Adrenal gland (tissue), 12 donors: ENCODE measurements around the gene ZNF256. TPM values are rescaled to one million over a fixed set of nuclear protein-coding genes. Genes with fewer than 3 reads are reported as not detected.

ENCODE experiments used
- DNase-seq, 7 donors: peaks; one replicate each; pipeline ENCODE4 v3.0.0-alpha.2; 2019 to 2020
- H3K27ac ChIP-seq, 5 donors: fragments of 200-600 bp; sonication (generic) in 4 of 5; 1 replicate in 3 of 5; 2 replicates in 2 of 5; pipeline versions ENCODE4 v1.5.1 to v1.8.0; 2016 to 2020; ENCODE audit warnings: mild to moderate bottlenecking in 1 of 5
- H3K27me3 ChIP-seq: fragments of 200-600 bp; 2 replicates; pipeline ENCODE4 v1.8.0; 2021
- H3K36me3 ChIP-seq, 2 donors: fragments of 200-600 bp; replicated peaks in 1 of 2; 1 replicate in 1 of 2; 2 replicates in 1 of 2; pipeline versions ENCODE4 v1.5.1 to v1.8.0; 2018 to 2022
- H3K4me1 ChIP-seq, 2 donors: fragments of 200-600 bp; replicated peaks in 1 of 2; 1 replicate in 1 of 2; 2 replicates in 1 of 2; pipeline versions ENCODE4 v1.5.1 to v1.8.0; 2018 to 2021
- H3K4me3 ChIP-seq, 4 donors: fragments of 200-600 bp; sonication (generic) in 3 of 4; one replicate each; pipeline ENCODE4 v1.5.1; 2016 to 2018
- H3K9me3 ChIP-seq, 3 donors: fragments of 200-600 bp; sonication (generic) in 1 of 3; replicated peaks in 1 of 3; 1 replicate in 2 of 3; 2 replicates in 1 of 3; pipeline versions ENCODE4 v1.5.1 to v1.8.0; 2016 to 2021
- CTCF ChIP-seq, 6 experiments: fragments of 450-650 bp in 4 of 6; fragments of 200-600 bp in 2 of 6; sonication (generic) in 1 of 6; IDR thresholded peaks; 1 replicate in 5 of 6; 2 replicates in 1 of 6; pipeline versions ENCODE4 v1.5.1 to v1.8.0; 2016 to 2021; ENCODE audit warnings: antibody characterized with exemption in 6 of 6, mild to moderate bottlenecking in 2 of 6, moderate library complexity in 1 of 6
- POLR2A ChIP-seq, 2 donors: fragments of 450-650 bp; IDR thresholded peaks; one replicate each; pipeline ENCODE4 v1.6.1; 2017; ENCODE audit warnings: antibody characterized with exemption in 2 of 2, mild to moderate bottlenecking in 2 of 2, moderate library complexity in 1 of 2
- WGBS, 4 donors: extraction: QIAGEN DNeasy Blood & Tissue Kit in 2 of 4; methylation state at CpG; one replicate each; pipeline versions ENCODE4 v1.1.5 to v1.1.7; 2013 to 2017; 5-methylcytosine and 5-hydroxymethylcytosine counted together
- intact Hi-C, 2 donors: fragments of 100-400 bp; cut with DNase I; formaldehyde crosslinking; loops; one replicate each; pipeline versions ENCODE4 v1.14.1 to v1.15.0; 2022 to 2023
- polyA plus RNA-seq, 3 donors: library from polyadenylated mRNA; stranded (reverse); fragments of 200-250 nt in 2 of 3; fragments of 350-450 nt in 1 of 3; fragmentation: Illumina TruSeq in 1 of 3; extraction: RNeasy Lipid Tissue Mini Kit (QIAGEN cat#74804) in 1 of 3; gene quantifications; one replicate each; pipeline ENCODE4 v1.2.3, GENCODE V29; 2013 to 2014
- total RNA-seq, 9 donors: library from RNA; depleted of rRNA in 4 of 9; stranded (reverse); fragments of >200 nt in 4 of 9; fragments of 120-200 nt in 1 of 9; fragmentation: NEBNext Ultra II Directional in 1 of 9; extraction: Animal tissue kit (Norgen Biotek cat#: 25700) in 1 of 9; gene quantifications; one replicate each; pipeline versions ENCODE4 v1.1.0 to v1.2.4, GENCODE V29; 2013 to 2023
- donor health status: healthy with polysubstance abuse.
- donor health status: Bipolar disorder and iron deficiency.
- donor health status: DM: yes; HTN: yes; CAD: no.
- donor health status: DM: no; HTN: no; CAD: no.
- donor health status: DM: no; HTN: no; CAD: no.
- donor health status: DM: yes; HTN: yes; CAD: no.

ZNF256 gene
- total and polyA plus RNA-seq, 12 donors, result 2.4 to 6.6 (median 5.3) TPM

- Histone ChIP-seq H3K9me3 (no peaks in the 10 kb centered on the region), H3K27me3 (no peaks in the 10 kb centered on the region), H3K36me3 (peaks cover 0 to 4% of the 10 kb centered on the region in 2 donors), H3K27ac (no peak overlapping the region), H3K4me3 (no peak overlapping the region), H3K4me1 (no peaks in the 10 kb centered on the region)
- TF ChIP-seq POLR2A (IDR thresholded peaks at IDR 0.05) (no peak), CTCF (IDR thresholded peaks at IDR 0.05) (no peak)
- WGBS, 4 donors, result 64 to 70% (median 65%) methylated on average over 7 of the region's 7 CpGs
- intact Hi-C loops, result no loop called here
- DNase-seq, result no peak
Measured at GRCh38 chr19:57903618-57904184, 43.8 kb downstream of the ZNF256 start.

DNA sequence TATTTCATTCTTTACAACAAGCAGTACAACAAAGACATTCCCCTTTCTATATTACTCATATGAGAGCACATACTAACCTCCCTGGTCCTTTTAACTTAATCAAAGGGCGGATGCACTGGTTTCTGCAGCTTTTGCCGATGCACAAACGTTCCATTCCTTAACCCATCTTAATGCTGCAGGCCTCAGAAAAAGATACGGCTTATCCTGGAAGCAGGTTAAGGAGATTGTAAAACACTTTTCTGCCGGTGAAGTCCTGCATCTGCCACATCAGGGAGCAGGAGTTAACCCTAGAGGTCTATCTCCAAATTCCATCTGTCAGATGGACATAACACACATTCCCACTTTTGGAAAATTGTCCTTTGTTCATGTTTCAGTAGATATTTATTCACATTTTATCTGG, 47.2 kb downstream of the ZNF256 start:
- no peak for TF ChIP-seq CTCF (IDR thresholded peaks at IDR 0.05)
- TF ChIP-seq POLR2A (IDR thresholded peaks at IDR 0.05), result no peak
- no peak overlapping the region for H3K27ac ChIP-seq
- intact Hi-C loops, result no loop called here
- no peaks in the 10 kb centered on the region for H3K4me1 ChIP-seq
- WGBS, 4 donors, result 70 to 86% (median 81%) methylated on average over 5 of the region's 5 CpGs
- no peaks in the 10 kb centered on the region for H3K9me3 ChIP-seq
- H3K4me3 ChIP-seq, result no peak overlapping the region
- no peaks in the 10 kb centered on the region for H3K36me3 ChIP-seq
- H3K27me3 ChIP-seq, result no peaks in the 10 kb centered on the region
- no peak for DNase-seq

Other genes with a start within 250 kb of the ZNF256 start
- 10 to 100 TPM in 2 of 9 donors, 1 to 10 TPM in 7; 2.1 to 13.1 (median 7.2) TPM for gene ZNF154, start 238.5 kb downstream of the ZNF256 start, total RNA-seq
- 10 to 100 TPM in 1 of 3 donors, 1 to 10 TPM in 2; 5.1 to 11.7 (median 5.6) TPM for gene ZNF154, start 238.5 kb downstream of the ZNF256 start, polyA plus RNA-seq
- 10 to 100 TPM in 5 of 9 donors, 1 to 10 TPM in 4; 8.8 to 22.6 (median 11.0) TPM for gene ZNF671, start 220.1 kb downstream of the ZNF256 start, total RNA-seq
- gene ZNF671, start 220.1 kb downstream of the ZNF256 start, polyA plus RNA-seq, result 10 to 100 TPM in 1 of 3 donors, 1 to 10 TPM in 2; 8.6 to 13.0 (median 8.6) TPM
- 10 to 100 TPM in 8 of 9 donors, 1 to 10 TPM in 1; 9.9 to 26.3 (median 15.4) TPM for gene ZNF776, start 200.9 kb downstream of the ZNF256 start, total RNA-seq
- gene ZNF776, start 200.9 kb downstream of the ZNF256 start, polyA plus RNA-seq, result 10 to 100 TPM in 1 of 3 donors, 1 to 10 TPM in 2; 2.2 to 13.9 (median 6.0) TPM
- 10 to 100 TPM in 8 of 9 donors, 1 to 10 TPM in 1; 5.1 to 19.0 (median 15.7) TPM for gene ZNF586, start 178.0 kb downstream of the ZNF256 start, total RNA-seq
- gene ZNF586, start 178.0 kb downstream of the ZNF256 start, polyA plus RNA-seq, result 1 to 10 TPM; 3.6 to 7.0 (median 5.4) TPM
- gene ZNF552, start 132.8 kb downstream of the ZNF256 start, total RNA-seq, result 10 to 100 TPM in 1 of 9 donors, 1 to 10 TPM in 7, under 1 TPM in 1; 0.66 to 10.5 (median 5.4) TPM
- gene ZNF552, start 132.8 kb downstream of the ZNF256 start, polyA plus RNA-seq, result 1 to 10 TPM; 3.2 to 3.9 (median 3.5) TPM
- gene ZNF587B, start 117.4 kb downstream of the ZNF256 start, total RNA-seq, result 10 to 100 TPM in 5 of 9 donors, 1 to 10 TPM in 4; 5.0 to 20.1 (median 10.5) TPM
- gene ZNF587B, start 117.4 kb downstream of the ZNF256 start, polyA plus RNA-seq, result 1 to 10 TPM; 3.1 to 7.9 (median 7.4) TPM
- 10 to 100 TPM; 10.6 to 38.6 (median 22.2) TPM for gene ZNF587, start 97.8 kb downstream of the ZNF256 start, total RNA-seq
- 10 to 100 TPM in 2 of 3 donors, 1 to 10 TPM in 1; 6.2 to 72.0 (median 23.0) TPM for gene ZNF587, start 97.8 kb downstream of the ZNF256 start, polyA plus RNA-seq
- 10 to 100 TPM in 8 of 9 donors, 1 to 10 TPM in 1; 8.1 to 37.6 (median 20.9) TPM for gene ZNF814, start 58.7 kb downstream of the ZNF256 start, total RNA-seq
- 10 to 100 TPM; 20.6 to 24.3 (median 22.2) TPM for gene ZNF814, start 58.7 kb downstream of the ZNF256 start, polyA plus RNA-seq
- 10 to 100 TPM in 7 of 9 donors, 1 to 10 TPM in 2; 5.8 to 20.8 (median 16.3) TPM for gene ZNF417, start 31.1 kb downstream of the ZNF256 start, total RNA-seq
- 1 to 10 TPM; 1.8 to 9.0 (median 6.8) TPM for gene ZNF417, start 31.1 kb downstream of the ZNF256 start, polyA plus RNA-seq
- gene ZNF418, start 12.3 kb downstream of the ZNF256 start, total RNA-seq, result 1 to 10 TPM in 8 of 9 donors, under 1 TPM in 1; 0.42 to 9.0 (median 4.6) TPM
- gene ZNF418, start 12.3 kb downstream of the ZNF256 start, polyA plus RNA-seq, result 1 to 10 TPM; 3.8 to 6.7 (median 4.5) TPM
- gene C19orf18, start 26.8 kb upstream of the ZNF256 start, total RNA-seq, result 1 to 10 TPM in 4 of 9 donors, under 1 TPM in 2, not detected in 3; 0.41 to 2.0 (median 1.1) TPM
- 10 to 100 TPM in 1 of 3 donors, 1 to 10 TPM in 2; 1.2 to 13.8 (median 4.1) TPM for gene C19orf18, start 26.8 kb upstream of the ZNF256 start, polyA plus RNA-seq
- 10 to 100 TPM; 10.9 to 27.1 (median 20.9) TPM for gene ZNF606, start 55.1 kb upstream of the ZNF256 start, total RNA-seq
- 10 to 100 TPM in 1 of 3 donors, 1 to 10 TPM in 2; 5.9 to 13.3 (median 8.8) TPM for gene ZNF606, start 55.1 kb upstream of the ZNF256 start, polyA plus RNA-seq
- 1 to 10 TPM in 1 of 9 donors, under 1 TPM in 3, not detected in 5; 0.25 to 1.8 (median 0.76) TPM for gene ZSCAN1, start 86.3 kb upstream of the ZNF256 start, total RNA-seq
- gene ZSCAN1, start 86.3 kb upstream of the ZNF256 start, polyA plus RNA-seq, result 1 to 10 TPM in 2 of 3 donors, under 1 TPM in 1; 0.13 to 4.3 (median 1.8) TPM
- gene ZNF135, start 111.6 kb upstream of the ZNF256 start, total RNA-seq, result 1 to 10 TPM; 1.2 to 6.5 (median 3.6) TPM
- gene ZNF135, start 111.6 kb upstream of the ZNF256 start, polyA plus RNA-seq, result 10 to 100 TPM in 1 of 3 donors, 1 to 10 TPM in 2; 5.4 to 15.1 (median 6.9) TPM
- gene ZSCAN18, start 150.5 kb upstream of the ZNF256 start, total RNA-seq, result 10 to 100 TPM; 37.7 to 81.2 (median 61.5) TPM
- 10 to 100 TPM; 18.7 to 63.9 (median 62.9) TPM for gene ZSCAN18, start 150.5 kb upstream of the ZNF256 start, polyA plus RNA-seq
- 10 to 100 TPM in 5 of 9 donors, 1 to 10 TPM in 4; 7.4 to 19.5 (median 10.5) TPM for gene ZNF329, start 203.1 kb upstream of the ZNF256 start, total RNA-seq
- 10 to 100 TPM in 1 of 3 donors, 1 to 10 TPM in 2; 2.7 to 13.4 (median 3.5) TPM for gene ZNF329, start 203.1 kb upstream of the ZNF256 start, polyA plus RNA-seq
- gene ZNF274, start 235.4 kb upstream of the ZNF256 start, total RNA-seq, result 10 to 100 TPM; 19.2 to 34.5 (median 23.0) TPM
- 10 to 100 TPM; 12.4 to 22.2 (median 14.4) TPM for gene ZNF274, start 235.4 kb upstream of the ZNF256 start, polyA plus RNA-seq